ENCODE results near the gene GCK. TPM values are rescaled to one million over a fixed set of nuclear protein-coding genes. Genes with fewer than 3 reads are reported as not detected.
"Not testable (repeated sequence)": the region's sequence is repeated elsewhere in the genome, so short reads cannot be mapped to it uniquely, and the experiment has no call there.

Gene GCK
- total RNA-seq, 1 donor, result 0.43 TPM

DNA sequence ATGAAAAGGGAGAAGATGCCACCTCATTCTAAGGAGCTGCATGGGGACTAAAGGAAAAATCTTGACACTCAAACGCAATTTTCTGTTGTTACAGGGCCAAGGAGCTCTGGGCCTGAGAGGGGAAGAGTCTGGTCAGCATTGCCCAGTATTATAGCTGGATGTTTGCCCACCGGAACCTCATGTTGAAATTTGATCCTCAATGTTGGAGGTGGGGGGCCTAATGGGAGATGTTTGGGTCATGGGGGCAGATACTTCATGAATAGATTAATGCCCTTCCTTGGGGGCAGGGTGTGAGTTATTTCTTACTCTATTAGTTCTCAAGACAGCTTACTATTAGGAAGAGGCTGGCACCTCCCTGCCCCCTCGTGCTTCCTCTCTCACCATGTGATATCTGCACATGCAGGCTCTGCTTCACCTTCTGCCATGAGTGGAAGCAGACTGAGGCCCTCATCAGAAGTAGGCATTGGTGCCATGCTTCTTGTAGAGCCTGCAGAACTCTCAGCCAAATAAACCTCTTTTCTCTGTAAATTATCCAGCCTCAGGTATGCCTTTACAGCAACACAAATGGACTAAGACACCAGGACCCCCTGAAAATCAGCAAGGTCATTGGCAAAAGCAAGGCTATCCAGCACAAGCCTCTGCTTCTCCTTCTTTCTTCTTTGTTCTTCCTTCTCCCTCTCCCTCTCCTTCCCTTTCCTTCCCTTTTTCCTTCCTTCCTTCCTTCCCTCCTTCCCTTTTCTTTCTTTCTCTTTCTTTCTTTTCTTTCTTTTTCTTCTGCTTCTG lies 15.1 kb downstream of the GCK start:
- DNase-seq (ENCODE audit: low read depth), result no peak
- H3K4me3 ChIP-seq (ENCODE audit: low read depth, low read length), result no peak overlapping the region
- no peak for TF ChIP-seq CTCF (IDR thresholded peaks at IDR 0.05; ENCODE audit: insufficient read depth, low read depth, low read length)

DNA sequence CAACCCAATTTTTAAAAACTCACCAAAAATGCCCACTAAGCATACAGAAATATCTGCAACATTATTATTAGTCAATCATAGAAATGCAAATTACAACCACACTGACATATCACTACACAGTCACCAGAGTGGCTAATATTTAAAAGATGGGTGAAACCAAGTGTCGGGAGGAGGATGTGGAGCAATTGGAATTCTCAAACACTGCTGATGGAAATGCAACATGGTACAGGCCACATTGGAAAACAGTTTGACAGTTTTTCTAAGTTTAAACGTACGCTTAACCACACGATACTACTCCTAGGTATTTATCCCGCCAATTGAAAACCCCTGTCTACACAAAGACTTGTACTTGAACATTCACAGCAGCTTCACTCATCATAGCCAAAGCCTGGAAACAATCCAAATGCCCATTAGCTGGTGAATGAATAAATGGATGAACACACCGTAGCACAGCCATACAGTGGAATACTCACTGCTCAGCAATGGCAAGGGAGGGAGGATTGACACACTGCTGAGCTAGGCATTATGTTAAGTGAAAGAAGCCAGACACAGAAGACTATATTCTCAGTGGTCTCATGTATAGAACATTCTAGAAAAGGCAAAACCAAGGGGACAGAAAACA lies 16.3 kb downstream of the GCK start:
- TF ChIP-seq CTCF (IDR thresholded peaks at IDR 0.05; ENCODE audit: insufficient read depth, low read depth, low read length), result no peak
- no peak for DNase-seq (ENCODE audit: low read depth)
- no peak overlapping the region for H3K4me3 ChIP-seq (ENCODE audit: low read depth, low read length)

DNA sequence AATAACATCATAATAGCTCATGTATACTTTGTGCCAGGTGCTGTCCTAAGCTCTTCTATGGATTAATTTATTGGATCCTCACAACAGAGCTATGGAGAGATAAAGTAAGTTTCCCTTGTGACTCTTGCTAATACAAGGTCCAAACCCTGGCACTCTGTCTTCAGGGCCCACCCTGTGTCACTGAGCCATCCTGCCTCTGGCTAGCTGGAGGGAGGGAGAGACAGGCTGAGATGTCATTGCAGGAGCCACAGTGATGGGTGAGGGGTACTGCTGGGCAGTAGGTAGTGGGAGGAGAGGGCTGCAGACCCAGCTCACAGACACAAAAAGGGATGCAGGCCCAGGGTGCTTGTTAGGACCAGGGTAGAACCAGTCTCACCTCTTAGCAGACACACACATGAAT lies 16.9 kb downstream of the GCK start:
- DNase-seq (ENCODE audit: low read depth), result no peak
- no peak overlapping the region for H3K4me3 ChIP-seq (ENCODE audit: low read depth, low read length)
- no peak for TF ChIP-seq CTCF (IDR thresholded peaks at IDR 0.05; ENCODE audit: insufficient read depth, low read depth, low read length)

- H3K4me3 ChIP-seq (ENCODE audit: low read depth, low read length); DNase-seq (ENCODE audit: low read depth): not testable (repeated sequence)
These were observed 17.3 kb downstream of the GCK start for GRCh38 chr7:44171901-44172300.

DNA sequence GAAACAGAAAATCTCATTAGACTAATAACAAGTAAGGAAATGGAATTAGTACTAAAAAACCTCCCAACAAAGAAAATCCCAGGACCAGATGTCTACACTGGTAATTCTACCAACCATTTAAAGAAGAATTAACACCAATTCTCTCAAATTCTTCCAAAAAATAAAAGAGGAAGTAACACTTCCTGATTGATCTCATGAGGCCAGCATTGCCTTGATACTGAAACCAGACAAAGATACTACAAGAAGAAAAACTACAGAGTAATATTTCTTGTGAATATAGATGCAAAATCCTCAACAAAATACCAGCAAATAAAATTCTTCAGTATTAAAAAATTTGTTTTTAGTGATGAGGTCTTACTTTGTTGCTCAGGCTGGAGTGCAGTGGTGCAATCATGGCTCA lies 21.3 kb downstream of the GCK start:
- no peak for TF ChIP-seq CTCF (IDR thresholded peaks at IDR 0.05; ENCODE audit: insufficient read depth, low read depth, low read length)
- DNase-seq (ENCODE audit: low read depth), result no peak
- no peak overlapping the region for H3K4me3 ChIP-seq (ENCODE audit: low read depth, low read length)

GRCh38 chr7:44163591-44163990 lies 25.6 kb downstream of the GCK start:
- TF ChIP-seq CTCF (IDR thresholded peaks at IDR 0.05; ENCODE audit: insufficient read depth, low read depth, low read length), result no peak
- peak; percentile 80 for DNase-seq (ENCODE audit: low read depth)
- no peak overlapping the region for H3K4me3 ChIP-seq (ENCODE audit: low read depth, low read length)

DNA sequence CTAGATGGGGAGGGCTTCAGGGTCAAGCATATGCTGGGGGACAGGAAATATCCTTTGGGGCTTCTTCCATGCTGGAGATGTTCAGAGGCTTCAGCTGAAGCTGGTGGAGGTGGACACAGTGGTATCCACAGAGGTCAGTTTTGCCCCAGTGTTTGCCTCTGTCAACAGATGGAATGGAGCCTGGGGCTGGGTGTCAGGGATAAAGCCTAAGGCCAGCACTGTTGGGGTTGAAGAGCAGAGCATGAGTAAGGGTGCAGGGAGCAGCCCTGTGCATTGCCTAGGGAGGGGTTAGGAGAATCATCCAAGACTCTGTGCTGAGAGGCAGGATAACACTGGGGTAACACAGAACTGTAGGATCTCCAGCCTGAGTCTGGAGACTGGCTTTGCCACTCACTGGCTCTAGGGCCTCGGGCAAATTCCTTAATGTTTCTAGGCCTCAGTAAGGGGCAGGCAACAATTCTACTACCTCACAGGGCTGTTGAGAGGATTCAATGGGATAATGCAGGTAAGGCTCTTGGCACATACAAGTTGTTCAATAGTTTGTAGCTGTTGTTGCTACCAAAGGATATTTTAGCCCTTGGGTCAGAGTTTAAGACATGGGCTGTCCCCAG lies 26.3 kb downstream of the GCK start:
- TF ChIP-seq CTCF (IDR thresholded peaks at IDR 0.05; ENCODE audit: insufficient read depth, low read depth, low read length), result no peak
- no peak for DNase-seq (ENCODE audit: low read depth)
- no peak overlapping the region for H3K4me3 ChIP-seq (ENCODE audit: low read depth, low read length)

All from fibroblast of villous mesenchyme (primary cell).